Measurements from ENCODE around the gene ATXN2.

The ATXN2 gene

GRCh38 chr12:111409780-111410430 lies 189.2 kb downstream of the ATXN2 start:
- Histone ChIP-seq H3K36me3 (replicated peaks; ENCODE audit: insufficient read depth, low read length) (no peaks in the 10 kb centered on the region), H3F3A (ENCODE audit: insufficient read depth, low read length) (no peaks in the 10 kb centered on the region), H3K9me3 (replicated peaks; ENCODE audit: insufficient read depth, low read length) (no peaks in the 10 kb centered on the region), H3K9me2 (replicated peaks; ENCODE audit: insufficient read depth, low read length) (no peaks in the 10 kb centered on the region), H4K20me1 (ENCODE audit: insufficient read depth, low read length) (no peaks in the 10 kb centered on the region), H3K4me2 (ENCODE audit: low read depth, low read length) (no peak overlapping the region), H3K9ac (ENCODE audit: low read length) (no peak overlapping the region), H3K79me2 (ENCODE audit: low read length) (peaks cover 58% of the 10 kb centered on the region), H3K4me3 (ENCODE audit: low read length) (no peak overlapping the region), H3K4me1 (ENCODE audit: low read length) (no peaks in the 10 kb centered on the region; the same call in 1 of the 2 replicates), H2AFZ (ENCODE audit: low read length) (no peak overlapping the region), H3K27me3 (replicated peaks; ENCODE audit: insufficient read depth, low read length) (no peaks in the 10 kb centered on the region), H3K27ac (ENCODE audit: low read length) (no peak overlapping the region)
- no peak for TF ChIP-seq CTCF (IDR thresholded peaks at IDR 0.05; ENCODE audit: low read length)
- TF ChIP-seq EZH2phosphoT487 (IDR thresholded peaks at IDR 0.05; ENCODE audit: low read length), result no peak
- TF ChIP-seq EZH2 (optimal IDR thresholded peaks at IDR 0.05; ENCODE audit: low read depth, low read length), result no peak
- no peak for DNase-seq

GRCh38 chr12:111409403-111409779 lies 189.7 kb downstream of the ATXN2 start:
- no peaks in the 10 kb centered on the region for H3K9me2 ChIP-seq (replicated peaks; ENCODE audit: insufficient read depth, low read length)
- no peaks in the 10 kb centered on the region for H3K27me3 ChIP-seq (replicated peaks; ENCODE audit: insufficient read depth, low read length)
- H3K9ac ChIP-seq (ENCODE audit: low read length), result no peak overlapping the region
- TF ChIP-seq EZH2phosphoT487 (IDR thresholded peaks at IDR 0.05; ENCODE audit: low read length) (no peak), CTCF (IDR thresholded peaks at IDR 0.05; ENCODE audit: low read length) (no peak), EZH2 (optimal IDR thresholded peaks at IDR 0.05; ENCODE audit: low read depth, low read length) (no peak)
- no peaks in the 10 kb centered on the region for H3K9me3 ChIP-seq (replicated peaks; ENCODE audit: insufficient read depth, low read length)
- no peaks in the 10 kb centered on the region for H3K36me3 ChIP-seq (replicated peaks; ENCODE audit: insufficient read depth, low read length)
- no peak overlapping the region for H3K4me2 ChIP-seq (ENCODE audit: low read depth, low read length)
- peaks cover 55% of the 10 kb centered on the region for H3K79me2 ChIP-seq (ENCODE audit: low read length)
- no peak overlapping the region for H3K4me3 ChIP-seq (ENCODE audit: low read length)
- no peak for DNase-seq
- peaks cover 4% of the 10 kb centered on the region for H3K4me1 ChIP-seq (ENCODE audit: low read length)
- H4K20me1 ChIP-seq (ENCODE audit: insufficient read depth, low read length), result no peaks in the 10 kb centered on the region
- peaks cover 4% of the 10 kb centered on the region; the same call in 1 of the 2 replicates for H3F3A ChIP-seq (ENCODE audit: insufficient read depth, low read length)
- H2AFZ ChIP-seq (ENCODE audit: low read length), result no peak overlapping the region
- H3K27ac ChIP-seq (ENCODE audit: low read length), result no peak overlapping the region

GRCh38 chr12:111408686-111409402 lies 190.3 kb downstream of the ATXN2 start:
- H3K4me2 ChIP-seq (ENCODE audit: low read depth, low read length), result no peak overlapping the region
- no peaks in the 10 kb centered on the region for H3K9me2 ChIP-seq (replicated peaks; ENCODE audit: insufficient read depth, low read length)
- H3K36me3 ChIP-seq (replicated peaks; ENCODE audit: insufficient read depth, low read length), result no peaks in the 10 kb centered on the region
- H3K9me3 ChIP-seq (replicated peaks; ENCODE audit: insufficient read depth, low read length), result no peaks in the 10 kb centered on the region
- no peak for TF ChIP-seq EZH2phosphoT487 (IDR thresholded peaks at IDR 0.05; ENCODE audit: low read length)
- no peak for TF ChIP-seq EZH2 (optimal IDR thresholded peaks at IDR 0.05; ENCODE audit: low read depth, low read length)
- no peak for TF ChIP-seq CTCF (IDR thresholded peaks at IDR 0.05; ENCODE audit: low read length)
- no peak for DNase-seq
- H3K79me2 ChIP-seq (ENCODE audit: low read length), result peaks cover 53% of the 10 kb centered on the region
- no peak overlapping the region for H2AFZ ChIP-seq (ENCODE audit: low read length)
- H4K20me1 ChIP-seq (ENCODE audit: insufficient read depth, low read length), result no peaks in the 10 kb centered on the region
- peaks cover 10% of the 10 kb centered on the region; the same call in 1 of the 2 replicates for H3F3A ChIP-seq (ENCODE audit: insufficient read depth, low read length)
- H3K27ac ChIP-seq (ENCODE audit: low read length), result no peak overlapping the region
- H3K27me3 ChIP-seq (replicated peaks; ENCODE audit: insufficient read depth, low read length), result no peaks in the 10 kb centered on the region
- H3K4me3 ChIP-seq (ENCODE audit: low read length), result no peak overlapping the region
- peaks cover 10% of the 10 kb centered on the region for H3K4me1 ChIP-seq (ENCODE audit: low read length)
- H3K9ac ChIP-seq (ENCODE audit: low read length), result no peak overlapping the region

Measured in MM.1S (cell line).